HepG2 (cell line): ENCODE data around the gene NSUN5. TPM values are rescaled to one million over a fixed set of nuclear protein-coding genes. Genes with fewer than 3 reads are reported as not detected.
A peak's percentile ranks its signal among the peaks of the same experiment; 100 is the strongest.

ENCODE experiments used
- AHR ChIP-seq: IDR thresholded peaks from 2 replicates; pipeline ENCODE4 v1.6.1; 2018; ENCODE audit warnings: missing genetic modification reagents, missing compliant biosample characterization
- ARID5B ChIP-seq: IDR thresholded peaks from 2 replicates; pipeline ENCODE4 v1.4.0; 2020; ENCODE audit warnings: mild to moderate bottlenecking, missing genetic modification reagents
- CBX1 ChIP-seq: IDR thresholded peaks from one replicate; pipeline ENCODE4 v1.6.1; 2016; ENCODE audit warnings: antibody characterized with exemption, low read depth
- GABPB1 ChIP-seq: IDR thresholded peaks from 2 replicates; pipeline ENCODE4 v1.6.1; 2016; ENCODE audit warnings: mild to moderate bottlenecking, missing genetic modification reagents, moderate library complexity, missing compliant biosample characterization
- HNF4G ChIP-seq, 2 experiments: sonication (generic) in 1 of 2; formaldehyde crosslinking in 1 of 2; IDR thresholded peaks; 2 replicates each; pipeline versions ENCODE4 v1.4.0 to v1.6.1; 2011 to 2020; ENCODE audit warnings: borderline replicate concordance in 2 of 2, low read depth in 2 of 2, mild to moderate bottlenecking in 2 of 2, low read length in 1 of 2, missing genetic modification reagents in 1 of 2, moderate library complexity in 1 of 2
- KIAA2018 ChIP-seq: sonication (generic); formaldehyde crosslinking; IDR thresholded peaks from 2 replicates; pipeline ENCODE4 v1.5.0; 2020; ENCODE audit warnings: mild to moderate bottlenecking, missing genetic modification reagents, borderline replicate concordance
- NFE2 ChIP-seq: sonication (generic); formaldehyde crosslinking; IDR thresholded peaks from 2 replicates; pipeline ENCODE4 v1.4.0; 2020; ENCODE audit warnings: missing genetic modification reagents
- NKX3-1 ChIP-seq: sonication (generic); formaldehyde crosslinking; IDR thresholded peaks from 2 replicates; pipeline ENCODE4 v1.5.0; 2020; ENCODE audit warnings: missing genetic modification reagents
- NONO ChIP-seq, 2 experiments: fragments of 450-650 bp in 1 of 2; sonication (generic) in 1 of 2; formaldehyde crosslinking in 1 of 2; IDR thresholded peaks in 1 of 2; conservative IDR thresholded peaks in 1 of 2; 2 replicates each; pipeline versions ENCODE4 v1.6.1 to v1.8.0; 2017 to 2022; ENCODE audit warnings: mild to moderate bottlenecking in 1 of 2, missing genetic modification reagents in 1 of 2, moderate library complexity in 1 of 2
- ZNF101 ChIP-seq: sonication (generic); formaldehyde crosslinking; IDR thresholded peaks from 2 replicates; pipeline ENCODE4 v1.4.0; 2020; ENCODE audit warnings: mild to moderate bottlenecking, low read depth, missing genetic modification reagents, borderline replicate concordance
- ZNF710 ChIP-seq: sonication (generic); formaldehyde crosslinking; IDR thresholded peaks from 2 replicates; pipeline ENCODE4 v1.5.0; 2020; ENCODE audit warnings: mild to moderate bottlenecking, missing genetic modification reagents, borderline replicate concordance
- polyA plus RNA-seq, 8 experiments: library from polyadenylated mRNA; depleted of rRNA in 3 of 8; stranded (reverse) in 7 of 8; unstranded in 1 of 8; fragments of >200 nt; fragmentation: Illumina TruSeq in 4 of 8; extraction: Trizol in 4 of 8; gene quantifications; 2 replicates each; pipeline versions ENCODE4 v1.2.1 to v1.2.3, GENCODE V29; 2011 to 2016; ENCODE audit warnings: low read depth in 4 of 8, missing spikeins in 1 of 8, mixed read lengths in 1 of 8; ENCODE audit not compliant: insufficient read depth in 1 of 8
- total RNA-seq, 5 experiments: library from RNA; depleted of rRNA; stranded (reverse); fragments of >200 nt; fragmentation: Illumina TruSeq; extraction: Trizol; gene quantifications; 2 replicates each; pipeline ENCODE4 v1.2.3, GENCODE V29; 2016; ENCODE audit warnings: low read depth in 1 of 5

NSUN5 gene
- total and polyA plus RNA-seq, 2 of the 13 experiments (the other 11 are each of a cell fraction or from before 2014, with no cell fraction given), result 19.9 to 35.8 TPM

- TF ChIP-seq HNF4G (IDR thresholded peaks at IDR 0.05; ENCODE audit: borderline replicate concordance, low read depth, low read length), result peak; percentile 86; the same call in 1 of the 2 replicates
- TF ChIP-seq HNF4G (CRISPR knock-in tag; IDR thresholded peaks at IDR 0.05; ENCODE audit: borderline replicate concordance, low read depth), result no peak; the same call in 1 of the 2 replicates
- TF ChIP-seq NKX3-1 (CRISPR knock-in tag), result no peak
- no peak for TF ChIP-seq ZNF101 (CRISPR knock-in tag)
- no peak for TF ChIP-seq KIAA2018 (CRISPR knock-in tag)
- TF ChIP-seq GABPB1 (CRISPR knock-in tag), result no peak
- TF ChIP-seq ZNF710 (CRISPR knock-in tag), result no peak
- TF ChIP-seq NONO (IDR thresholded peaks at IDR 0.05), result no peak
- peak; percentile 28; the same call in 1 of the 2 replicates for TF ChIP-seq NONO (CRISPR knock-in tag; conservative IDR thresholded peaks at IDR 0.05)
- 0 out of 2 replicates have a peak, but pooled peaks have one; percentile 9 for TF ChIP-seq ARID5B (CRISPR knock-in tag)
- TF ChIP-seq CBX1, result no peak
- no peak for TF ChIP-seq AHR (CRISPR knock-in tag)
- TF ChIP-seq NFE2, result no peak
Measured at GRCh38 chr7:73345538-73345937, 36.9 kb upstream of the NSUN5 start (continued).
